ENCODE results near the gene SLC52A1.

- TF ChIP-seq POLR2A (IDR thresholded peaks at IDR 0.05) (no peak), CTCF (IDR thresholded peaks at IDR 0.05) (no peak)
Measured at GRCh38 chr17:5050278-5050677, 15.1 kb upstream of the SLC52A1 start.
